H1 (cell line): ENCODE data around the gene PLCB3. TPM values are rescaled to one million over a fixed set of nuclear protein-coding genes. Genes with fewer than 3 reads are reported as not detected.

Experiments used
- CTCF ChIA-PET: fragments of 300-600 bp; sonication (Branson Sonifier 250); formaldehyde crosslinking; loops from one replicate; lab custom pipeline; 2021; ENCODE audit not compliant: partially characterized antibody; lab: Charles Lee
- POLR2A ChIA-PET: fragments of 300-600 bp; sonication (Branson Sonifier 250); formaldehyde crosslinking; loops from one replicate; lab custom pipeline; 2021; ENCODE audit warnings: inconsistent platforms; ENCODE audit not compliant: partially characterized antibody; lab: Charles Lee
- DNase-seq, 2 experiments: peaks; one replicate each; pipeline versions ENCODE4 v3.0.0 to v3.0.0-alpha.2; 2010 to 2022; ENCODE audit warnings: low spot score in 2 of 2, low read depth in 1 of 2, mixed read lengths in 1 of 2
- FAIRE-seq: peaks from 2 replicates; lab custom pipeline; 2011; peaks lifted over from hg19 to GRCh38; lab: Jason Lieb, UNC
- H2AFZ ChIP-seq: 2 replicates; pipeline ENCODE4 v1.8.1; 2012; ENCODE audit warnings: low read length, inconsistent platforms
- H2AK5ac ChIP-seq: 2 replicates; pipeline ENCODE4 v1.6.1; 2013; ENCODE audit warnings: low read depth, low read length
- H2BK120ac ChIP-seq: replicated peaks from 2 replicates; pipeline ENCODE3; 2013; ENCODE audit warnings: low read depth, low read length, inconsistent platforms
- H2BK12ac ChIP-seq: 2 replicates; pipeline ENCODE4 v1.6.1; 2013; ENCODE audit warnings: low read depth, low read length
- H2BK15ac ChIP-seq: 2 replicates; pipeline ENCODE4 v1.6.1; 2013; ENCODE audit warnings: low read length
- H2BK20ac ChIP-seq: 2 replicates; pipeline ENCODE4 v1.6.1; 2013; ENCODE audit warnings: low read length
- H2BK5ac ChIP-seq: 2 replicates; pipeline ENCODE4 v1.6.1; 2013; ENCODE audit warnings: low read depth, low read length
- H3K14ac ChIP-seq: 2 replicates; pipeline ENCODE4 v1.6.1; 2013; ENCODE audit warnings: inconsistent platforms; ENCODE audit not compliant: insufficient read length
- H3K18ac ChIP-seq: 2 replicates; pipeline ENCODE4 v1.6.1; 2013; ENCODE audit warnings: low read length; ENCODE audit errors: extremely low read depth
- H3K23ac ChIP-seq: 2 replicates; pipeline ENCODE4 v1.6.1; 2013; ENCODE audit warnings: inconsistent platforms; ENCODE audit not compliant: insufficient read length
- H3K23me2 ChIP-seq: 2 replicates; pipeline ENCODE4 v1.6.1; 2013; ENCODE audit warnings: low read depth, low read length
- H3K27ac ChIP-seq: 2 replicates; pipeline ENCODE4 v1.6.1; 2011; ENCODE audit warnings: low read depth, low read length, inconsistent platforms
- H3K27me3 ChIP-seq, 4 experiments: replicated peaks in 1 of 4; 1 replicate in 1 of 4; 2 replicates in 3 of 4; pipeline versions ENCODE4 v1.6.1 to v1.8.1; 2011 to 2013; ENCODE audit warnings: low read length in 3 of 4, mild to moderate bottlenecking in 3 of 4, inconsistent platforms in 2 of 4, mixed read lengths in 2 of 4, moderate library complexity in 1 of 4; ENCODE audit not compliant: control insufficient read depth in 3 of 4, insufficient read depth in 3 of 4; ENCODE audit errors: extremely low read depth in 1 of 4
- H3K36me3 ChIP-seq, 4 experiments: 2 replicates each; pipeline versions ENCODE4 v1.6.1 to v1.8.1; 2011 to 2013; ENCODE audit warnings: mild to moderate bottlenecking in 4 of 4, low read length in 3 of 4, moderate library complexity in 2 of 4, control low read depth in 1 of 4, inconsistent platforms in 1 of 4; ENCODE audit not compliant: insufficient read depth in 4 of 4, control insufficient read depth in 2 of 4
- H3K4ac ChIP-seq: replicated peaks from 2 replicates; pipeline ENCODE3; 2013; ENCODE audit warnings: low read length, low read depth, mixed read lengths, inconsistent platforms; ENCODE audit not compliant: insufficient read length
- H3K4me1 ChIP-seq, 4 experiments: replicated peaks in 1 of 4; 1 replicate in 1 of 4; 2 replicates in 3 of 4; pipeline versions ENCODE4 v1.6.1 to v1.8.1; 2011 to 2013; ENCODE audit warnings: low read length in 3 of 4, inconsistent platforms in 2 of 4, mixed read lengths in 1 of 4; ENCODE audit not compliant: insufficient read depth in 4 of 4, control insufficient read depth in 3 of 4
- H3K4me2 ChIP-seq, 2 experiments: 2 replicates each; pipeline versions ENCODE4 v1.6.1 to v1.8.1; 2011 to 2013; ENCODE audit warnings: low read depth in 2 of 2, low read length in 2 of 2, control low read depth in 1 of 2, inconsistent platforms in 1 of 2, mild to moderate bottlenecking in 1 of 2; ENCODE audit not compliant: insufficient read depth in 1 of 2
- H3K4me3 ChIP-seq, 4 experiments: fragments of 200-600, 300-600 bp in 1 of 4; sonication (generic), shearing (Covaris generic), sonication (Bioruptor Twin) in 1 of 4; 2 replicates each; pipeline versions ENCODE4 v1.5.1 to v1.8.1; 2011 to 2016; ENCODE audit warnings: low read length in 4 of 4, low read depth in 3 of 4, control low read depth in 2 of 4, inconsistent platforms in 2 of 4, mild to moderate bottlenecking in 2 of 4, mixed read lengths in 1 of 4, moderate library complexity in 1 of 4; ENCODE audit not compliant: insufficient read depth in 2 of 4; ENCODE audit errors: extremely low read depth in 1 of 4
- H3K56ac ChIP-seq: replicated peaks from 2 replicates; pipeline ENCODE3; 2013; ENCODE audit warnings: low read depth, mild to moderate bottlenecking, mixed read lengths, low read length, inconsistent platforms; ENCODE audit not compliant: insufficient read length
- H3K79me1 ChIP-seq: 2 replicates; pipeline ENCODE4 v1.6.1; 2013; ENCODE audit warnings: low read depth, low read length, control low read depth
- H3K79me2 ChIP-seq, 2 experiments: 2 replicates each; pipeline versions ENCODE4 v1.6.1 to v1.8.1; 2012 to 2013; ENCODE audit warnings: low read length in 2 of 2, mild to moderate bottlenecking in 2 of 2, inconsistent platforms in 1 of 2; ENCODE audit not compliant: insufficient read depth in 2 of 2, control insufficient read depth in 1 of 2
- H3K9ac ChIP-seq, 4 experiments: replicated peaks in 1 of 4; 1 replicate in 1 of 4; 2 replicates in 3 of 4; pipeline versions ENCODE4 v1.6.1 to v1.8.1; 2011 to 2013; ENCODE audit warnings: low read depth in 3 of 4, low read length in 3 of 4, control low read depth in 2 of 4, mild to moderate bottlenecking in 2 of 4, moderate library complexity in 2 of 4, inconsistent platforms in 1 of 4; ENCODE audit errors: extremely low read depth in 1 of 4
- H3K9me3 ChIP-seq, 2 experiments: 2 replicates each; pipeline versions ENCODE4 v1.6.1 to v1.8.1; 2012 to 2013; ENCODE audit warnings: mild to moderate bottlenecking in 2 of 2, moderate library complexity in 2 of 2, control low read depth in 1 of 2, inconsistent platforms in 1 of 2, low read depth in 1 of 2, low read length in 1 of 2, mixed read lengths in 1 of 2; ENCODE audit not compliant: insufficient read depth in 2 of 2
- H4K20me1 ChIP-seq, 2 experiments: replicated peaks in 1 of 2; 2 replicates each; pipeline versions ENCODE3 to v1.8.1; 2011 to 2013; ENCODE audit warnings: inconsistent platforms in 2 of 2, low read length in 2 of 2, mild to moderate bottlenecking in 1 of 2; ENCODE audit not compliant: insufficient read depth in 2 of 2, control insufficient read depth in 1 of 2
- H4K5ac ChIP-seq: 2 replicates; pipeline ENCODE4 v1.6.1; 2013; ENCODE audit warnings: low read length, low read depth, mixed read lengths, inconsistent platforms; ENCODE audit not compliant: insufficient read length
- H4K8ac ChIP-seq: 2 replicates; pipeline ENCODE4 v1.8.0; 2013; ENCODE audit warnings: mild to moderate bottlenecking, moderate library complexity, low read length, inconsistent platforms; ENCODE audit not compliant: insufficient read depth; ENCODE audit errors: extremely low read depth
- H4K91ac ChIP-seq: replicated peaks from 2 replicates; pipeline ENCODE3; 2013; ENCODE audit warnings: low read length, mixed read lengths, inconsistent platforms; ENCODE audit not compliant: insufficient read length
- CBX5 ChIP-seq: fragments of 300-800, 300-1000 bp; sonication (generic); IDR thresholded peaks from 2 replicates; pipeline ENCODE4 v1.7.1; 2016; ENCODE audit warnings: antibody characterized with exemption, low read length, low read depth
- EZH2 ChIP-seq: fragments of 200-600 bp; sonication (generic); IDR thresholded peaks from 2 replicates; pipeline ENCODE4 v1.7.1; 2012; ENCODE audit warnings: low read depth, mild to moderate bottlenecking, moderate library complexity, low read length, inconsistent platforms; ENCODE audit not compliant: severe bottlenecking
- HDAC2 ChIP-seq, 2 experiments: fragments of 300-600 bp in 1 of 2; sonication (generic) in 1 of 2; IDR thresholded peaks; 2 replicates each; pipeline ENCODE4 v1.6.1; 2011 to 2012; ENCODE audit warnings: low read depth in 2 of 2, low read length in 2 of 2, mild to moderate bottlenecking in 2 of 2, moderate library complexity in 2 of 2, borderline replicate concordance in 1 of 2, inconsistent platforms in 1 of 2
- NANOG ChIP-seq: IDR thresholded peaks from 2 replicates; pipeline ENCODE4 v1.6.1; 2011; ENCODE audit warnings: low read length, low read depth, mild to moderate bottlenecking, inconsistent platforms; ENCODE audit not compliant: insufficient read depth, poor library complexity, severe bottlenecking
- RNF2 ChIP-seq: fragments of 200-900, 300-1000 bp; sonication (generic); IDR thresholded peaks from 2 replicates; pipeline ENCODE4 v1.7.1; 2016; ENCODE audit warnings: borderline replicate concordance, low read depth, mild to moderate bottlenecking, antibody characterized with exemption, low read length; ENCODE audit not compliant: poor library complexity, severe bottlenecking; ENCODE audit errors: missing control alignments
- SIRT6 ChIP-seq: IDR thresholded peaks from one replicate; pipeline ENCODE4 v1.7.1; 2012; ENCODE audit warnings: low read length, inconsistent platforms
- SIX5 ChIP-seq: IDR thresholded peaks from 2 replicates; pipeline ENCODE4 v1.6.1; 2011; ENCODE audit warnings: mild to moderate bottlenecking, low read depth, low read length
- SP1 ChIP-seq: IDR thresholded peaks from 2 replicates; pipeline ENCODE4 v1.6.1; 2011; ENCODE audit warnings: low read depth, low read length
- WGBS, 2 experiments: shearing (Covaris generic) in 1 of 2; methylation state at CpG; one replicate each; pipeline versions ENCODE4 v1.1.6 to v1.1.7; 2013 to 2015; ENCODE audit warnings: low lambda C conversion rate in 2 of 2, mixed read lengths in 2 of 2, inconsistent platforms in 1 of 2, low coverage in 1 of 2, missing lambda C conversion rate in 1 of 2; ENCODE audit not compliant: insufficient replicate concordance in 2 of 2, insufficient coverage in 1 of 2, insufficient read length in 1 of 2; ENCODE audit errors: extremely low coverage in 1 of 2, missing lambda C conversion rate in 1 of 2; 5-methylcytosine and 5-hydroxymethylcytosine counted together
- polyA plus RNA-seq, 7 experiments: library from polyadenylated mRNA; depleted of rRNA in 3 of 7; stranded (reverse) in 5 of 7; unstranded in 2 of 7; fragments of >200 nt in 5 of 7; fragments of 200-250 nt in 2 of 7; gene quantifications; 1 replicate in 5 of 7; 2 replicates in 1 of 7; 4 replicates in 1 of 7; pipeline versions ENCODE4 v1.2.1 to v1.2.3, GENCODE V29; 2011 to 2013; ENCODE audit warnings: missing spikeins in 2 of 7, mixed read lengths in 2 of 7
- total RNA-seq: library from RNA; stranded (reverse); fragmentation: NEBNext Ultra II Directional; extraction: Animal tissue kit (Norgen Biotek cat#: 25700); gene quantifications from 2 replicates; pipeline ENCODE4 v1.2.1, GENCODE V29; 2021

Gene PLCB3
- total and polyA plus RNA-seq, 2 of the 8 experiments (the other 6 are each of a cell fraction or from before 2014, with no cell fraction given): 47.2 to 104 TPM

GRCh38 chr11:64290352-64291261 lies 39.3 kb downstream of the PLCB3 start:
- Histone ChIP-seq H2BK5ac (no peak overlapping the region), H3K36me3 (peaks cover 0 to 9% (median 0%) of the 10 kb centered on the region in 4 experiments; a peak in 1 of 8 replicates), H2BK12ac (0 out of 2 replicates have a peak overlapping the region, but pooled peaks have one; percentile 23), H3K79me2 (no peaks in the 10 kb centered on the region), H3K14ac (no peak overlapping the region), H2BK15ac (no peak overlapping the region), H3K23ac (no peak overlapping the region), H3K23me2 (peaks cover 8% of the 10 kb centered on the region; the same call in 1 of the 2 replicates), H3K4ac (no peak overlapping the region), H4K5ac (no peak overlapping the region), H2AFZ (no peak overlapping the region), H2AK5ac (no peak overlapping the region), H4K91ac (no peak overlapping the region), H3K56ac (no peak overlapping the region), H3K27me3 (peaks cover 51 to 66% (median 64%) of the 10 kb centered on the region in 4 experiments), H4K8ac (no peak overlapping the region; the same call in 1 of the 2 replicates), H4K20me1 (peaks cover 5 to 22% of the 10 kb centered on the region in 2 experiments), H3K18ac (no peak overlapping the region), H3K4me3 (peak overlapping the region; percentile 21 to 64 (median 34)), H3K79me1 (no peaks in the 10 kb centered on the region), H3K4me2 (peak overlapping the region; percentile 20 to 88; a peak in 3 of 4 replicates), H2BK120ac (no peak overlapping the region)
- WGBS, 2 experiments: 66% methylated on average over 6 of the region's 10 CpGs; no CpG with 5 or more reads in 1 of the 2 experiments
- DNase-seq: no peak
- no peak for FAIRE-seq
- CTCF ChIA-PET: interaction anchor here (0.6 to 11.4 kb wide), 10 partner anchors 12 to 484 kb away, joined by 3 to 134 read pairs (median 3); partner anchors contain the start of genes CATSPERZ, ESRRA, NUDT22 and TRPT1
- POLR2A ChIA-PET: interaction anchor here (1.0 to 2.8 kb wide), 7 partner anchors 12 to 105 kb away, joined by 3 to 10 read pairs (median 3); partner anchors contain the start of gene STIP1
- TF ChIP-seq SIX5: no peak
- no peak for TF ChIP-seq RNF2
- no peak for TF ChIP-seq CBX5
- no peak for TF ChIP-seq SP1
- TF ChIP-seq EZH2: no peak
- no peak for TF ChIP-seq NANOG
- TF ChIP-seq HDAC2 (IDR thresholded peaks at IDR 0.05; ENCODE audit: borderline replicate concordance in 1 of 2, low read depth in 2 of 2, low read length in 2 of 2): no peak
- TF ChIP-seq SIRT6: no peak
- TF ChIP-seq, all 59 proteins: peak for 0
- peaks cover 0 to 9% (median 5%) of the 10 kb centered on the region in 4 experiments; a peak in 5 of 7 replicates for H3K4me1 ChIP-seq
- no peak overlapping the region for H3K27ac ChIP-seq
- no peak overlapping the region for H2BK20ac ChIP-seq
- H3K9me3 ChIP-seq: no peaks in the 10 kb centered on the region
- H3K9ac ChIP-seq: no peak overlapping the region
